Body of pancreas (tissue), 4 donors: Measurements from ENCODE around the gene MBNL1.

Experiments
- CTCF ChIP-seq, 7 experiments: fragments of 450-650 bp in 4 of 7; fragments of 200-600 bp in 3 of 7; sonication (generic) in 3 of 7; IDR thresholded peaks; one replicate each; pipeline ENCODE4 v1.5.1; 2016 to 2019; ENCODE audit warnings: antibody characterized with exemption in 7 of 7
- POLR2A ChIP-seq, 3 donors: fragments of 450-650 bp; IDR thresholded peaks; one replicate each; pipeline ENCODE4 v1.6.1; 2016; ENCODE audit warnings: antibody characterized with exemption in 3 of 3, mild to moderate bottlenecking in 2 of 3

GRCh38 chr3:152230370-152230769 is 38.4 kb upstream of the MBNL1 start:
- no peak for TF ChIP-seq POLR2A (IDR thresholded peaks at IDR 0.05)
- no peak for TF ChIP-seq CTCF (IDR thresholded peaks at IDR 0.05)
